ENCODE results near the gene SUSD4.

DNA sequence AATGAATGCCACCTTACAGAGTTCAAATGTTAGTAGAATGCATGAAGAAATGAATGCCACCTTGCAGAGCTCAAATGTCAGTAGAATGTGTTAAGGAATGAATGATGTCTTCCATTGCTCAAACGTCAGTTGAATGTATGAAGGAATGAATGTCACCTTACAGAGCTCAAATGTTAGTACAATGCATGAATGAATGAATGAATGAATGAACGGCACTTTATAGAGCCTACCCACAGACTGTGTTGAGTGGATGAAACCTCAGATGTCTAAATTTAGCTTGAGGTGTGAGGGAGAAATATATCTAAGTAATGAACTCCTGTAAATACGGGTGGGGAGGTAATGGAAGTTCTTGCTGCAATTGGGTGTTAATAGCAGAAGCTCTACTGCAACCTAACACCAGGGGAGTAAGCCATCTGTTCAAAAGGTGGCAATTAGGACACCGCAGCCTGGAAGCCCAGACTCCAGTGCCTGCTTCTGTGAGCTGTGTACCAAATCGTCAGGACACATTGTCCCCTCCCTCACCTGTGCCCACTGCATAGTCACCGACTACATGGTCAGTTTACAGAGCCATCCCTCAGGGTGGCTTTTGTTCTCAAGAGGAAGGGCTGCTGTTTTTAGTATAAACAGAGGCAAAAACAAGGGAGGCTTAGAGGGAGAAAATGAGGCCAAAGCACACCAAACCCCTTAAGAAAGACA lies 26.7 kb downstream of the SUSD4 start:
- TF ChIP-seq POLR2A (IDR thresholded peaks at IDR 0.05): no peak
- TF ChIP-seq, protein P1, sequence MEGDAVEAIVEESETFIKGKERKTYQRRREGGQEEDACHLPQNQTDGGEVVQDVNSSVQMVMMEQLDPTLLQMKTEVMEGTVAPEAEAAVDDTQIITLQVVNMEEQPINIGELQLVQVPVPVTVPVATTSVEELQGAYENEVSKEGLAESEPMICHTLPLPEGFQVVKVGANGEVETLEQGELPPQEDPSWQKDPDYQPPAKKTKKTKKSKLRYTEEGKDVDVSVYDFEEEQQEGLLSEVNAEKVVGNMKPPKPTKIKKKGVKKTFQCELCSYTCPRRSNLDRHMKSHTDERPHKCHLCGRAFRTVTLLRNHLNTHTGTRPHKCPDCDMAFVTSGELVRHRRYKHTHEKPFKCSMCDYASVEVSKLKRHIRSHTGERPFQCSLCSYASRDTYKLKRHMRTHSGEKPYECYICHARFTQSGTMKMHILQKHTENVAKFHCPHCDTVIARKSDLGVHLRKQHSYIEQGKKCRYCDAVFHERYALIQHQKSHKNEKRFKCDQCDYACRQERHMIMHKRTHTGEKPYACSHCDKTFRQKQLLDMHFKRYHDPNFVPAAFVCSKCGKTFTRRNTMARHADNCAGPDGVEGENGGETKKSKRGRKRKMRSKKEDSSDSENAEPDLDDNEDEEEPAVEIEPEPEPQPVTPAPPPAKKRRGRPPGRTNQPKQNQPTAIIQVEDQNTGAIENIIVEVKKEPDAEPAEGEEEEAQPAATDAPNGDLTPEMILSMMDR (IDR thresholded peaks at IDR 0.05): no peak

All from gastroesophageal sphincter (tissue), 3 donors.